A172 (cell line): Measurements from ENCODE around the gene RNFT2. TPM values are rescaled to one million over a fixed set of nuclear protein-coding genes. Genes with fewer than 3 reads are reported as not detected.

ENCODE experiments used
- total RNA-seq: library from RNA; depleted of rRNA; stranded (reverse); fragments of >200 nt; shearing (Covaris generic); gene quantifications from 2 replicates; pipeline ENCODE4 v1.2.3, GENCODE V29; 2014; rRNA removed

Gene RNFT2
- total RNA-seq, 1 experiment from 2014 or later = 23.0 TPM

Other genes starting within 250 kb of the RNFT2 start
- 1.8 TPM in 1 of 2 replicates, not detected in the other for gene MAP1LC3B2, start 178.9 kb upstream of the RNFT2 start, total RNA-seq
- gene SPRING1, start 246 bp upstream of the RNFT2 start, total RNA-seq = 38.7 and 47.4 TPM in 2 replicates
- 0.55 and 0.86 TPM in 2 replicates for gene HRK, start 143.1 kb downstream of the RNFT2 start, total RNA-seq
- gene FBXW8, start 172.6 kb downstream of the RNFT2 start, total RNA-seq = 15.4 and 16.8 TPM in 2 replicates